Gastrocnemius medialis (tissue), 4 donors: ENCODE data around the gene AKAP13. TPM values are rescaled to one million over a fixed set of nuclear protein-coding genes. Genes with fewer than 3 reads are reported as not detected.

Experiments used
- ATAC-seq, 2 donors: fragments of 150-250 bp; one replicate each; pipeline ENCODE4 v1.9.1; 2016
- DNase-seq, 2 donors: peaks; one replicate each; pipeline ENCODE4 v3.0.0-alpha.2; 2019
- H3K27ac ChIP-seq, 4 donors: fragments of 200-600 bp; sonication (generic); 1 replicate in 1 of 4; 2 replicates in 3 of 4; pipeline ENCODE4 v1.5.1; 2016 to 2018; ENCODE audit warnings: mild to moderate bottlenecking in 2 of 4, moderate library complexity in 1 of 4
- H3K27me3 ChIP-seq, 3 donors: fragments of 200-600 bp; sonication (generic) in 2 of 3; 1 replicate in 1 of 3; 2 replicates in 2 of 3; pipeline versions ENCODE4 v1.5.1 to v1.6.0; 2016 to 2019; ENCODE audit warnings: mild to moderate bottlenecking in 1 of 3, moderate library complexity in 1 of 3
- H3K36me3 ChIP-seq, 2 donors: fragments of 200-600 bp; sonication (generic) in 1 of 2; one replicate each; pipeline ENCODE4 v1.5.1; 2017 to 2018
- H3K4me1 ChIP-seq, 2 donors: fragments of 200-600 bp; sonication (generic) in 1 of 2; one replicate each; pipeline ENCODE4 v1.5.1; 2016 to 2017; ENCODE audit warnings: mild to moderate bottlenecking in 2 of 2
- H3K4me3 ChIP-seq, 4 donors: fragments of 200-600 bp; sonication (generic) in 3 of 4; 1 replicate in 1 of 4; 2 replicates in 3 of 4; pipeline ENCODE4 v1.5.1; 2016 to 2019; ENCODE audit warnings: mild to moderate bottlenecking in 2 of 4
- H3K9me3 ChIP-seq, 3 donors: fragments of 200-600 bp; sonication (generic) in 2 of 3; 1 replicate in 1 of 3; 2 replicates in 2 of 3; pipeline ENCODE4 v1.5.1; 2016 to 2019
- CTCF ChIP-seq, 5 experiments: fragments of 450-650 bp in 3 of 5; fragments of 200-600 bp in 2 of 5; sonication (generic) in 2 of 5; IDR thresholded peaks in 4 of 5; conservative IDR thresholded peaks in 1 of 5; 1 replicate in 4 of 5; 2 replicates in 1 of 5; pipeline ENCODE4 v1.5.1; 2016 to 2019; ENCODE audit warnings: antibody characterized with exemption in 5 of 5, mild to moderate bottlenecking in 3 of 5, moderate library complexity in 3 of 5
- POLR2A ChIP-seq, 2 donors: fragments of 450-650 bp; IDR thresholded peaks; one replicate each; pipeline ENCODE4 v1.6.1; 2017; ENCODE audit warnings: antibody characterized with exemption in 2 of 2, mild to moderate bottlenecking in 2 of 2, moderate library complexity in 2 of 2
- in situ Hi-C, 4 donors: fragments of 200-750 bp; cut with MboI; loops; one replicate each; pipeline versions ENCODE4 v1.15.0 to v1.8.0; 2017; ENCODE audit warnings: low sequenced_read_pairs in 4 of 4
- intact Hi-C: fragments of 100-400 bp; cut with DNase I; formaldehyde crosslinking; loops from one replicate; pipeline ENCODE4 v1.15.1; 2023; ENCODE audit warnings: low total_unique reads
- total RNA-seq, 4 donors: library from RNA; depleted of rRNA; stranded (reverse); fragments of >200 nt; gene quantifications; one replicate each; pipeline versions ENCODE4 v1.1.0 to v1.2.3, GENCODE V29; 2016

The AKAP13 gene
- total RNA-seq, 4 donors from 2014 or later, result 127 to 481 (median 172) TPM

GRCh38 chr15:85752491-85752961 is 372.1 kb downstream of the AKAP13 start:
- Histone ChIP-seq H3K27me3 (no peaks in the 10 kb centered on the region), H3K9me3 (no peaks in the 10 kb centered on the region), H3K4me3 (no peak overlapping the region), H3K4me1 (peaks cover 38 to 43% of the 10 kb centered on the region in 2 donors), H3K36me3 (peaks cover 0 to 12% of the 10 kb centered on the region in 2 donors), H3K27ac (no peak overlapping the region)
- intact Hi-C loops, result loop anchor here (5.0 kb wide), 3 partner anchors 35 to 80 kb away; no protein-coding TSS in a partner anchor
- DNase-seq (no peak), ATAC-seq (no peak)
- no peak for TF ChIP-seq CTCF (IDR thresholded peaks at IDR 0.05 in 4 of 5, conservative IDR thresholded peaks at IDR 0.05 in 1 of 5)
- TF ChIP-seq POLR2A (IDR thresholded peaks at IDR 0.05), result no peak
- in situ Hi-C loops, result no loop called here

- ATAC-seq, result no peak
- TF ChIP-seq POLR2A (IDR thresholded peaks at IDR 0.05) (no peak), CTCF (IDR thresholded peaks at IDR 0.05 in 4 of 5, conservative IDR thresholded peaks at IDR 0.05 in 1 of 5) (no peak)
- intact Hi-C loops, result loop anchor here (5.0 kb wide), 3 partner anchors 36 to 79 kb away; no protein-coding TSS in a partner anchor
Measured at GRCh38 chr15:85753261-85753660, 372.9 kb downstream of the AKAP13 start.

GRCh38 chr15:85753791-85754452 is 373.5 kb downstream of the AKAP13 start:
- TF ChIP-seq POLR2A (IDR thresholded peaks at IDR 0.05) (no peak), CTCF (IDR thresholded peaks at IDR 0.05 in 4 of 5, conservative IDR thresholded peaks at IDR 0.05 in 1 of 5) (no peak)
- ATAC-seq, result no peak
- Histone ChIP-seq H3K27ac (no peak overlapping the region), H3K4me3 (no peak overlapping the region), H3K27me3 (no peaks in the 10 kb centered on the region), H3K36me3 (no peaks in the 10 kb centered on the region), H3K9me3 (no peaks in the 10 kb centered on the region), H3K4me1 (peaks cover 30 to 43% of the 10 kb centered on the region in 2 donors)
- in situ Hi-C loops, result no loop called here
- DNase-seq, result peak in 1 of 2 donors; percentile 9
- intact Hi-C loops, result loop anchor here (5.0 kb wide), 3 partner anchors 37 to 78 kb away; no protein-coding TSS in a partner anchor

More at GRCh38 chr15:85753261-85753660, 372.9 kb downstream of the AKAP13 start:
- no peak overlapping the region for H3K4me3 ChIP-seq
- H3K36me3 ChIP-seq, result peaks cover 0 to 6% of the 10 kb centered on the region in 2 donors
- DNase-seq, result peak in 1 of 2 donors; percentile 10
- H3K27ac ChIP-seq, result no peak overlapping the region
- no peaks in the 10 kb centered on the region for H3K9me3 ChIP-seq
- H3K27me3 ChIP-seq, result no peaks in the 10 kb centered on the region
- in situ Hi-C loops, result no loop called here
- H3K4me1 ChIP-seq, result peaks cover 37 to 43% of the 10 kb centered on the region in 2 donors

GRCh38 chr15:85754989-85755388 is 374.6 kb downstream of the AKAP13 start:
- Histone ChIP-seq H3K36me3 (no peaks in the 10 kb centered on the region), H3K4me1 (peaks cover 19 to 33% of the 10 kb centered on the region in 2 donors), H3K4me3 (no peak overlapping the region), H3K27ac (no peak overlapping the region), H3K9me3 (no peaks in the 10 kb centered on the region), H3K27me3 (no peaks in the 10 kb centered on the region)
- no peak for DNase-seq
- ATAC-seq, result no peak
- in situ Hi-C loops, result no loop called here
- TF ChIP-seq CTCF (IDR thresholded peaks at IDR 0.05 in 4 of 5, conservative IDR thresholded peaks at IDR 0.05 in 1 of 5) (no peak), POLR2A (IDR thresholded peaks at IDR 0.05) (no peak)
- intact Hi-C loops, result loop anchor here (5.0 kb wide), 3 partner anchors 38 to 77 kb away; no protein-coding TSS in a partner anchor
